CD4-positive, alpha-beta T cell (primary cell): Measurements from ENCODE around the gene CTCFL. TPM values are rescaled to one million over a fixed set of nuclear protein-coding genes. Genes with fewer than 3 reads are reported as not detected.

Experiments
- ATAC-seq: fragments of 200-7000 bp; cut with Tn5 transposase; one replicate; pipeline ENCODE4 v1.10.0; 2022; ENCODE audit warnings: mild to moderate bottlenecking; ENCODE audit not compliant: poor library complexity
- CTCF ChIA-PET: fragments of 350-600 bp; sonication (Branson Sonifier 250); formaldehyde crosslinking; loops from one replicate; lab custom pipeline; 2021; ENCODE audit warnings: antibody characterized with exemption, inconsistent platforms; lab: Charles Lee
- POLR2A ChIA-PET: fragments of 350-600 bp; sonication (Branson Sonifier 250); formaldehyde crosslinking; loops from one replicate; lab custom pipeline; 2021; ENCODE audit warnings: antibody characterized with exemption, inconsistent platforms; lab: Charles Lee
- DNase-seq, 14 experiments: peaks; one replicate each; pipeline ENCODE4 v3.0.0-alpha.2; 2013 to 2020; ENCODE audit warnings: mixed read lengths in 2 of 14
- H3K27ac ChIP-seq, 2 donors: one replicate each; pipeline versions ENCODE4 v1.5.1 to v1.7.0; 2013; ENCODE audit warnings: low read length in 2 of 2, low read depth in 1 of 2, mild to moderate bottlenecking in 1 of 2
- H3K27me3 ChIP-seq, 2 experiments: 1 replicate in 1 of 2; 2 replicates in 1 of 2; pipeline versions ENCODE4 v1.6.1 to v1.7.0; 2013; ENCODE audit warnings: low read length in 2 of 2, control low read depth in 1 of 2, mild to moderate bottlenecking in 1 of 2, moderate library complexity in 1 of 2; ENCODE audit not compliant: insufficient read depth in 2 of 2, control insufficient read depth in 1 of 2
- H3K36me3 ChIP-seq: one replicate; pipeline ENCODE4 v1.6.1; 2013; ENCODE audit warnings: low read length, control low read depth; ENCODE audit not compliant: insufficient read depth
- H3K4me1 ChIP-seq: one replicate; pipeline ENCODE4 v1.6.1; 2013; ENCODE audit warnings: low read length, control low read depth; ENCODE audit not compliant: insufficient read depth
- H3K4me3 ChIP-seq: one replicate; pipeline ENCODE4 v1.5.1; 2013; ENCODE audit warnings: mild to moderate bottlenecking, low read length, moderate library complexity
- H3K9me3 ChIP-seq, 2 experiments: 1 replicate in 1 of 2; 2 replicates in 1 of 2; pipeline versions ENCODE4 v1.6.1 to v1.7.0; 2013; ENCODE audit warnings: low read length in 2 of 2, mild to moderate bottlenecking in 2 of 2, control low read depth in 1 of 2, moderate library complexity in 1 of 2; ENCODE audit not compliant: control insufficient read depth in 1 of 2, insufficient read depth in 1 of 2
- H3K27ac Mint-ChIP-seq: one replicate; pipeline ENCODE4 v1.8.0; 2020; ENCODE audit warnings: mixed read lengths
- H3K27me3 Mint-ChIP-seq: one replicate; pipeline ENCODE4 v1.8.0; 2021; ENCODE audit warnings: mixed read lengths
- H3K36me3 Mint-ChIP-seq: one replicate; pipeline ENCODE4 v1.8.0; 2021; ENCODE audit warnings: low read depth, mixed read lengths
- H3K4me1 Mint-ChIP-seq: one replicate; pipeline ENCODE4 v1.8.0; 2021; ENCODE audit warnings: low read depth, mixed read lengths
- H3K4me3 Mint-ChIP-seq: one replicate; pipeline ENCODE4 v1.8.0; 2020; ENCODE audit warnings: mild to moderate bottlenecking, mixed read lengths
- H3K9me3 Mint-ChIP-seq: one replicate; pipeline ENCODE4 v1.8.0; 2020; ENCODE audit warnings: mixed read lengths
- intact Hi-C, 2 experiments: fragments of 100-400 bp; cut with DNase I in 1 of 2; cut with micrococcal nuclease in 1 of 2; formaldehyde crosslinking; loops; one replicate each; pipeline versions ENCODE4 v1.15.1 to v1.9.0; 2023 to 2025; cut with DNase I, micrococcal nuclease
- total RNA-seq, 174 experiments: library from RNA in 2 of 174; stranded (reverse) in 2 of 174; gene quantifications; one replicate each; pipeline ENCODE4 v1.2.3 and lab custom pipeline; 2021 to 2026
- TF ChIP-seq, protein P1 (sequence below): fragments of 200-600 bp; IDR thresholded peaks from one replicate; pipeline ENCODE4 v1.8.0; 2022; ENCODE audit warnings: antibody characterized with exemption, mild to moderate bottlenecking

The CTCFL gene
- total RNA-seq, 2 experiments from 2014 or later, result not detected

- Histone ChIP-seq H3K27ac (no peak overlapping the region), H3K4me1 (no peaks in the 10 kb centered on the region), H3K27me3 (peaks cover 4 to 11% of the 10 kb centered on the region in 2 experiments), H3K36me3 (no peaks in the 10 kb centered on the region), H3K9me3 (no peaks in the 10 kb centered on the region), H3K4me3 (no peak overlapping the region)
- no peaks in the 10 kb centered on the region for H3K9me3 Mint-ChIP-seq
- no peaks in the 10 kb centered on the region for H3K4me1 Mint-ChIP-seq
- H3K27ac Mint-ChIP-seq, result no peak overlapping the region
- no peak for ATAC-seq
- H3K4me3 Mint-ChIP-seq, result no peak overlapping the region
- TF ChIP-seq, protein P1, sequence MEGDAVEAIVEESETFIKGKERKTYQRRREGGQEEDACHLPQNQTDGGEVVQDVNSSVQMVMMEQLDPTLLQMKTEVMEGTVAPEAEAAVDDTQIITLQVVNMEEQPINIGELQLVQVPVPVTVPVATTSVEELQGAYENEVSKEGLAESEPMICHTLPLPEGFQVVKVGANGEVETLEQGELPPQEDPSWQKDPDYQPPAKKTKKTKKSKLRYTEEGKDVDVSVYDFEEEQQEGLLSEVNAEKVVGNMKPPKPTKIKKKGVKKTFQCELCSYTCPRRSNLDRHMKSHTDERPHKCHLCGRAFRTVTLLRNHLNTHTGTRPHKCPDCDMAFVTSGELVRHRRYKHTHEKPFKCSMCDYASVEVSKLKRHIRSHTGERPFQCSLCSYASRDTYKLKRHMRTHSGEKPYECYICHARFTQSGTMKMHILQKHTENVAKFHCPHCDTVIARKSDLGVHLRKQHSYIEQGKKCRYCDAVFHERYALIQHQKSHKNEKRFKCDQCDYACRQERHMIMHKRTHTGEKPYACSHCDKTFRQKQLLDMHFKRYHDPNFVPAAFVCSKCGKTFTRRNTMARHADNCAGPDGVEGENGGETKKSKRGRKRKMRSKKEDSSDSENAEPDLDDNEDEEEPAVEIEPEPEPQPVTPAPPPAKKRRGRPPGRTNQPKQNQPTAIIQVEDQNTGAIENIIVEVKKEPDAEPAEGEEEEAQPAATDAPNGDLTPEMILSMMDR, result no peak
- ChIA-PET POLR2A (no interaction called here), CTCF (no interaction called here)
- intact Hi-C loops, result no loop called here
- no peaks in the 10 kb centered on the region for H3K36me3 Mint-ChIP-seq
- peaks cover 47% of the 10 kb centered on the region for H3K27me3 Mint-ChIP-seq
- no peak for DNase-seq
Measured at GRCh38 chr20:57564180-57564802, 39.4 kb upstream of the CTCFL start.

GRCh38 chr20:57563522-57563921, 38.6 kb upstream of the CTCFL start:
- Histone ChIP-seq H3K9me3 (no peaks in the 10 kb centered on the region), H3K27ac (no peak overlapping the region), H3K36me3 (no peaks in the 10 kb centered on the region), H3K4me1 (no peaks in the 10 kb centered on the region), H3K4me3 (no peak overlapping the region), H3K27me3 (peaks cover 4 to 11% of the 10 kb centered on the region in 2 experiments)
- intact Hi-C loops, result no loop called here
- DNase-seq, result no peak
- Mint-ChIP-seq H3K27ac (no peak overlapping the region), H3K27me3 (peaks cover 45% of the 10 kb centered on the region), H3K4me3 (no peak overlapping the region), H3K4me1 (no peaks in the 10 kb centered on the region), H3K9me3 (no peaks in the 10 kb centered on the region), H3K36me3 (no peaks in the 10 kb centered on the region)
- TF ChIP-seq, protein P1, result no peak
- ChIA-PET CTCF (no interaction called here), POLR2A (no interaction called here)
- ATAC-seq, result no peak

- Histone ChIP-seq H3K4me3 (no peak overlapping the region), H3K27ac (no peak overlapping the region), H3K27me3 (peaks cover 4 to 11% of the 10 kb centered on the region in 2 experiments), H3K36me3 (no peaks in the 10 kb centered on the region), H3K9me3 (no peaks in the 10 kb centered on the region), H3K4me1 (no peaks in the 10 kb centered on the region)
- ATAC-seq (no peak), DNase-seq (no peak)
- TF ChIP-seq, protein P1, result no peak
- ChIA-PET CTCF (no interaction called here), POLR2A (no interaction called here)
- no peak overlapping the region for H3K27ac Mint-ChIP-seq
- no peak overlapping the region for H3K4me3 Mint-ChIP-seq
- H3K36me3 Mint-ChIP-seq, result no peaks in the 10 kb centered on the region
- H3K9me3 Mint-ChIP-seq, result no peaks in the 10 kb centered on the region
- intact Hi-C loops, result no loop called here
- H3K4me1 Mint-ChIP-seq, result no peaks in the 10 kb centered on the region
- H3K27me3 Mint-ChIP-seq, result peaks cover 50% of the 10 kb centered on the region
Measured at GRCh38 chr20:57562541-57563465, 37.9 kb upstream of the CTCFL start.
